Activated T-helper 17 cell treated with anti-CD3 and anti-CD28 coated beads, Interleukin-2, amount 50 U/mL, for 72 hours (primary cell): ENCODE results near the gene GNL3L. TPM values are rescaled to one million over a fixed set of nuclear protein-coding genes. Genes with fewer than 3 reads are reported as not detected.

Source experiments
- total RNA-seq, 2 donors: library from RNA; stranded (reverse); gene quantifications; one replicate each; pipeline ENCODE4 v1.2.3, GENCODE V29; 2022

Gene GNL3L
- total RNA-seq, 2 donors from 2014 or later: 37.7 to 71.9 TPM

Other genes starting within 250 kb of the GNL3L start
- 1 to 10 TPM in 1 of 2 donors, under 1 TPM in 1; 0.11 to 1.3 TPM for gene WNK3, start 172.2 kb upstream of the GNL3L start, total RNA-seq
- gene TSR2, start 89.8 kb upstream of the GNL3L start, total RNA-seq: 10 to 100 TPM; 27.5 to 38.7 TPM
- gene FGD1, start 34.0 kb upstream of the GNL3L start, total RNA-seq: under 1 TPM in 1 of 2 donors, not detected in 1; 0.24 TPM